ENCODE results near the gene GRK4. TPM values are rescaled to one million over a fixed set of nuclear protein-coding genes. Genes with fewer than 3 reads are reported as not detected.

The GRK4 gene
- total and polyA plus RNA-seq, 2 donors (not counting 1 experiment from before 2014, with no cell fraction given), result 0.73 to 2.3 TPM

- H3K9ac ChIP-seq (ENCODE audit: low read length), result no peak overlapping the region
- no peaks in the 10 kb centered on the region for H3K27me3 ChIP-seq (replicated peaks in 1 of 4; ENCODE audit: control extremely low read depth in 1 of 4, control insufficient read depth in 3 of 4, insufficient read depth in 4 of 4, low read length in 3 of 4)
- no peaks in the 10 kb centered on the region for H4K20me1 ChIP-seq (ENCODE audit: control insufficient read depth, insufficient read depth, low read length, poor library complexity, severe bottlenecking)
- no peak overlapping the region for H3K4me2 ChIP-seq (replicated peaks; ENCODE audit: low read depth, low read length, poor library complexity, severe bottlenecking)
- Mint-ChIP-seq H3K27me3 (peaks cover 20% of the 10 kb centered on the region), H3K4me1 (no peaks in the 10 kb centered on the region), H3K9me3 (ENCODE audit: insufficient read depth) (no peaks in the 10 kb centered on the region), H3K4me3 (no peak overlapping the region), H3K27ac (no peak overlapping the region)
- intact Hi-C loops (cut with micrococcal nuclease), result no loop called here
- WGBS (ENCODE audit: insufficient coverage), result 100% methylated on average over 15 of the region's 17 CpGs
- H3K4me3 ChIP-seq (ENCODE audit: control extremely low read depth in 1 of 5, extremely low read depth in 1 of 5, insufficient read depth in 1 of 5, low read depth in 2 of 5, low read length in 4 of 5), result no peak overlapping the region
- DNase-seq, result no peak
- H3K4me1 ChIP-seq (ENCODE audit: control insufficient read depth in 2 of 2, insufficient read depth in 2 of 2, low read length in 2 of 2), result no peaks in the 10 kb centered on the region
- H3K79me2 ChIP-seq (ENCODE audit: control insufficient read depth, insufficient read depth, low read length), result no peaks in the 10 kb centered on the region
- H3K9me3 ChIP-seq (ENCODE audit: control extremely low read depth in 1 of 3, control insufficient read depth in 2 of 3, insufficient read depth in 1 of 3, low read length in 2 of 3), result no peaks in the 10 kb centered on the region
- CTCF ChIA-PET, result no interaction called here
- no peaks in the 10 kb centered on the region for H3K36me3 ChIP-seq (replicated peaks in 1 of 2; ENCODE audit: control extremely low read depth in 1 of 2, control insufficient read depth in 1 of 2, extremely low read depth in 1 of 2, insufficient read depth in 2 of 2, low read length in 1 of 2)
- POLR2A ChIA-PET, result no interaction called here
- TF ChIP-seq CTCF (IDR thresholded peaks at IDR 0.05), result no peak
- TF ChIP-seq EZH2 (IDR thresholded peaks at IDR 0.05; ENCODE audit: borderline replicate concordance, insufficient read depth, low read depth, low read length, poor library complexity, severe bottlenecking), result no peak
- H3K27ac ChIP-seq (ENCODE audit: low read length in 2 of 2), result no peak overlapping the region
- ATAC-seq (ENCODE audit: low read depth), result no peak
- H2AFZ ChIP-seq (ENCODE audit: insufficient read depth, low read depth, low read length, poor library complexity, severe bottlenecking), result no peak overlapping the region
Observed at GRCh38 chr4:3011456-3012220, 48.3 kb downstream of the GRK4 start.

- intact Hi-C loops (cut with micrococcal nuclease), result no loop called here
- Mint-ChIP-seq H3K27me3 (peaks cover 23% of the 10 kb centered on the region), H3K27ac (no peak overlapping the region)
Observed at GRCh38 chr4:3013323-3013722, 50.0 kb downstream of the GRK4 start.

More at GRCh38 chr4:3013323-3013722, 50.0 kb downstream of the GRK4 start:
- Histone ChIP-seq H3K9ac (ENCODE audit: low read length) (no peak overlapping the region), H3K4me3 (ENCODE audit: control extremely low read depth in 1 of 5, extremely low read depth in 1 of 5, insufficient read depth in 1 of 5, low read depth in 2 of 5, low read length in 4 of 5) (no peak overlapping the region), H3K4me1 (ENCODE audit: control insufficient read depth in 2 of 2, insufficient read depth in 2 of 2, low read length in 2 of 2) (no peaks in the 10 kb centered on the region), H3K79me2 (ENCODE audit: control insufficient read depth, insufficient read depth, low read length) (no peaks in the 10 kb centered on the region), H3K27me3 (replicated peaks in 1 of 4; ENCODE audit: control extremely low read depth in 1 of 4, control insufficient read depth in 3 of 4, insufficient read depth in 4 of 4, low read length in 3 of 4) (no peaks in the 10 kb centered on the region), H4K20me1 (ENCODE audit: control insufficient read depth, insufficient read depth, low read length, poor library complexity, severe bottlenecking) (no peaks in the 10 kb centered on the region), H2AFZ (ENCODE audit: insufficient read depth, low read depth, low read length, poor library complexity, severe bottlenecking) (peak overlapping the region; percentile 14), H3K4me2 (replicated peaks; ENCODE audit: low read depth, low read length, poor library complexity, severe bottlenecking) (no peak overlapping the region), H3K36me3 (replicated peaks in 1 of 2; ENCODE audit: control extremely low read depth in 1 of 2, control insufficient read depth in 1 of 2, extremely low read depth in 1 of 2, insufficient read depth in 2 of 2, low read length in 1 of 2) (no peaks in the 10 kb centered on the region), H3K9me3 (ENCODE audit: control extremely low read depth in 1 of 3, control insufficient read depth in 2 of 3, insufficient read depth in 1 of 3, low read length in 2 of 3) (no peaks in the 10 kb centered on the region), H3K27ac (ENCODE audit: low read length in 2 of 2) (no peak overlapping the region)
- DNase-seq, result no peak
- Mint-ChIP-seq H3K4me1 (no peaks in the 10 kb centered on the region), H3K4me3 (no peak overlapping the region), H3K9me3 (ENCODE audit: insufficient read depth) (no peaks in the 10 kb centered on the region)
- ATAC-seq (ENCODE audit: low read depth), result no peak
- 84% methylated on average over 6 of the region's 7 CpGs for WGBS (ENCODE audit: insufficient coverage)
- ChIA-PET POLR2A (no interaction called here), CTCF (interaction anchor here (0.9 kb wide), 1 partner anchor 15 kb away, joined by 3 read pairs; no protein-coding TSS in a partner anchor)
- no peak for TF ChIP-seq CTCF (IDR thresholded peaks at IDR 0.05)
- no peak for TF ChIP-seq EZH2 (IDR thresholded peaks at IDR 0.05; ENCODE audit: borderline replicate concordance, insufficient read depth, low read depth, low read length, poor library complexity, severe bottlenecking)
